DND-41 (cell line): Measurements from ENCODE around the gene SMC3.

Experiments
- EZH2 ChIP-seq: IDR thresholded peaks from 3 replicates; pipeline ENCODE4 v1.6.1; 2012; ENCODE audit warnings: borderline replicate concordance, low read depth, mild to moderate bottlenecking, moderate library complexity, low read length, inconsistent platforms; ENCODE audit not compliant: severe bottlenecking
- TF ChIP-seq, protein P1 (sequence below): IDR thresholded peaks from 2 replicates; pipeline ENCODE4 v1.5.1; 2012; ENCODE audit warnings: borderline replicate concordance, low read length, moderate library complexity, mild to moderate bottlenecking; ENCODE audit not compliant: poor library complexity, severe bottlenecking; ENCODE audit errors: extremely low read depth

DNA sequence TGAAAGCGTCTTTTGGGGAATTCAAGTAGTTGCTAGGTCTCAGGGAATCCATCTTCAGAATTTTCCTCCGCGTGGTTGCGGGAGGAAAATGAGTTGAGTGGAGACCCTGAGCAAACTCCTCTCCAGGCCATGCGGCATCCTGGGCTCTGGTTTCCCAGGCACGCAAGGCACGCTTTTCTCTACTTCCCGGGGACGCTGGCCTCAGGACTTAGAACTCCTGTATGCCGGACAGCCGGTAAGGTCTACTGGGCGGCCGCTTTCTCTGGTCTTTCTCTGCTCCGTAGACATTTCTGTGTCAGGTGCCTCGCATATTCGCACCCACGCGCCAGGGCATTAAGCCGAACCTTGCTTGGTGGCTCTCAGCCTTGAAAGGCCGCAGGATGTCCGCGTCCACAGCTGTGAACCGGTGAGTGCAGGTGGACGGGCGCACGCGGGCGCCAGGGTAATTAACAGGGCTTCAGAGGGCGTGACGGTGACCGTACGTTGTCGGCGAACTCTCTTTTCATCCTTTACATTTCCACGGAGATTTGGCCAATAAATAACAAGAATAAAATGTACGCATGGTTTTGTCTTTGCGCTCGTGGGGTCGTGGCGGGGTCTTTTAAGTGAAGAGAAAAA is 75.6 kb downstream of the SMC3 start:
- no peak for TF ChIP-seq EZH2
- TF ChIP-seq, protein P1, sequence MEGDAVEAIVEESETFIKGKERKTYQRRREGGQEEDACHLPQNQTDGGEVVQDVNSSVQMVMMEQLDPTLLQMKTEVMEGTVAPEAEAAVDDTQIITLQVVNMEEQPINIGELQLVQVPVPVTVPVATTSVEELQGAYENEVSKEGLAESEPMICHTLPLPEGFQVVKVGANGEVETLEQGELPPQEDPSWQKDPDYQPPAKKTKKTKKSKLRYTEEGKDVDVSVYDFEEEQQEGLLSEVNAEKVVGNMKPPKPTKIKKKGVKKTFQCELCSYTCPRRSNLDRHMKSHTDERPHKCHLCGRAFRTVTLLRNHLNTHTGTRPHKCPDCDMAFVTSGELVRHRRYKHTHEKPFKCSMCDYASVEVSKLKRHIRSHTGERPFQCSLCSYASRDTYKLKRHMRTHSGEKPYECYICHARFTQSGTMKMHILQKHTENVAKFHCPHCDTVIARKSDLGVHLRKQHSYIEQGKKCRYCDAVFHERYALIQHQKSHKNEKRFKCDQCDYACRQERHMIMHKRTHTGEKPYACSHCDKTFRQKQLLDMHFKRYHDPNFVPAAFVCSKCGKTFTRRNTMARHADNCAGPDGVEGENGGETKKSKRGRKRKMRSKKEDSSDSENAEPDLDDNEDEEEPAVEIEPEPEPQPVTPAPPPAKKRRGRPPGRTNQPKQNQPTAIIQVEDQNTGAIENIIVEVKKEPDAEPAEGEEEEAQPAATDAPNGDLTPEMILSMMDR: no peak
